ENCODE measurements around the gene FOXP1.

DNA sequence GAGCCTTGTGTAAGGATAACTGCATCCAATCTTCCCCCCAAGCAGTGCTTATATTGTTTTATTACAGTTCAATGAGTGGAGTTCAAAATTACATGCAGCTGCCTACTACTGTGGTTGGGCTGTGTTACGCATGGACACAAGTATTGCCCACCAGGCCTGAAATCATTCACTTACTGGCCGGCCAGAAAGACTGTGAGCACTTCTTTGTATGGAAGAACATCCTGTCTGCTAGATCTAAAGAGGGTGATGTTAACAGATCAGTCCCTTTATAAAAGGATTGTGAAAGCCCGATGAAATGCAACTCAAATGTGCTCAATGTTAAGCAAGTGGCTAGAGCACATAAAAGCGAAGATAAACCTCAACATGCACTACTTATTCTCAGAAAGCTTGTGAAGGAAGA lies 132.5 kb downstream of the FOXP1 start:
- TF ChIP-seq, protein P1, sequence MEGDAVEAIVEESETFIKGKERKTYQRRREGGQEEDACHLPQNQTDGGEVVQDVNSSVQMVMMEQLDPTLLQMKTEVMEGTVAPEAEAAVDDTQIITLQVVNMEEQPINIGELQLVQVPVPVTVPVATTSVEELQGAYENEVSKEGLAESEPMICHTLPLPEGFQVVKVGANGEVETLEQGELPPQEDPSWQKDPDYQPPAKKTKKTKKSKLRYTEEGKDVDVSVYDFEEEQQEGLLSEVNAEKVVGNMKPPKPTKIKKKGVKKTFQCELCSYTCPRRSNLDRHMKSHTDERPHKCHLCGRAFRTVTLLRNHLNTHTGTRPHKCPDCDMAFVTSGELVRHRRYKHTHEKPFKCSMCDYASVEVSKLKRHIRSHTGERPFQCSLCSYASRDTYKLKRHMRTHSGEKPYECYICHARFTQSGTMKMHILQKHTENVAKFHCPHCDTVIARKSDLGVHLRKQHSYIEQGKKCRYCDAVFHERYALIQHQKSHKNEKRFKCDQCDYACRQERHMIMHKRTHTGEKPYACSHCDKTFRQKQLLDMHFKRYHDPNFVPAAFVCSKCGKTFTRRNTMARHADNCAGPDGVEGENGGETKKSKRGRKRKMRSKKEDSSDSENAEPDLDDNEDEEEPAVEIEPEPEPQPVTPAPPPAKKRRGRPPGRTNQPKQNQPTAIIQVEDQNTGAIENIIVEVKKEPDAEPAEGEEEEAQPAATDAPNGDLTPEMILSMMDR (IDR thresholded peaks at IDR 0.05), result no peak
- no peak for TF ChIP-seq EZH2 (IDR thresholded peaks at IDR 0.05; ENCODE audit: borderline replicate concordance, insufficient read depth, low read depth, low read length, poor library complexity, severe bottlenecking)

All from B cell (primary cell).